ENCODE data around the gene LRP3.
"Not testable (repeated sequence)": the region's sequence is repeated elsewhere in the genome, so short reads cannot be mapped to it uniquely, and the experiment has no call there.

Gene LRP3

DNA sequence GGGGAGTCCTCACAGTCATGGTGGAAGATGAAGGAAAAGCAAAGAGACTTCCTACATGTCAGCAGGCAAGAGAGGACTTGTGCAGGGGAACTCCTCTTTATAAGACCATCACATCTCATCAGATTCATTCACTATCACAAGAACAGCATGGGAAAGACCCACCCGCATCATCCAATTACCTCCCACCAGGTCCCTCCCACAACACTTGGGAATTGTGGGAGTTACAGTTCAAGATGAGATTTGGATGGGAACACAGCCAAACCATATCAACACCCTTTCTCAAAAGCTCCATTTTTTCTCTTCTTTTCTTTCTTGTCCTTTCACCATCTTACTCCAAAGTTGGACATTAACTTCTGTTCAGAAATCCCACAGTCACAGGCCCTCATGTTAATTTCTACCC, 4.7 kb upstream of the LRP3 start:
- Histone ChIP-seq H3K4me2 (no peak overlapping the region), H3K36me3 (ENCODE audit: insufficient read depth) (no peaks in the 10 kb centered on the region), H3K4me1 (ENCODE audit: low read depth, poor library complexity, severe bottlenecking) (no peaks in the 10 kb centered on the region), H3K4me3 (IDR thresholded peaks at IDR 0.05; ENCODE audit: insufficient read depth, low read depth, low read length) (no peak overlapping the region), H4K20me1 (ENCODE audit: insufficient read depth) (no peaks in the 10 kb centered on the region), H3K9ac (no peak overlapping the region), H3K27ac (no peak overlapping the region), H3K27me3 (ENCODE audit: insufficient read depth, low read depth) (no peaks in the 10 kb centered on the region), H2AFZ (ENCODE audit: low read depth) (no peak overlapping the region), H3K79me2 (ENCODE audit: insufficient read depth, low read depth) (no peaks in the 10 kb centered on the region)
- TF ChIP-seq CTCF (conservative IDR thresholded peaks at IDR 0.05; ENCODE audit: low read depth, low read length) = no peak

GRCh38 chr19:33191092-33191491, 3.0 kb upstream of the LRP3 start:
- not testable (repeated sequence) for H3K79me2 ChIP-seq (ENCODE audit: insufficient read depth, low read depth); H3K27me3 ChIP-seq (ENCODE audit: insufficient read depth, low read depth); H3K4me1 ChIP-seq (ENCODE audit: low read depth, poor library complexity, severe bottlenecking); H3K4me2 ChIP-seq; H3K9ac ChIP-seq; H4K20me1 ChIP-seq (ENCODE audit: insufficient read depth); H2AFZ ChIP-seq (ENCODE audit: low read depth); H3K4me3 ChIP-seq (IDR thresholded peaks at IDR 0.05; ENCODE audit: insufficient read depth, low read depth, low read length); H3K36me3 ChIP-seq (ENCODE audit: insufficient read depth); H3K27ac ChIP-seq

DNA sequence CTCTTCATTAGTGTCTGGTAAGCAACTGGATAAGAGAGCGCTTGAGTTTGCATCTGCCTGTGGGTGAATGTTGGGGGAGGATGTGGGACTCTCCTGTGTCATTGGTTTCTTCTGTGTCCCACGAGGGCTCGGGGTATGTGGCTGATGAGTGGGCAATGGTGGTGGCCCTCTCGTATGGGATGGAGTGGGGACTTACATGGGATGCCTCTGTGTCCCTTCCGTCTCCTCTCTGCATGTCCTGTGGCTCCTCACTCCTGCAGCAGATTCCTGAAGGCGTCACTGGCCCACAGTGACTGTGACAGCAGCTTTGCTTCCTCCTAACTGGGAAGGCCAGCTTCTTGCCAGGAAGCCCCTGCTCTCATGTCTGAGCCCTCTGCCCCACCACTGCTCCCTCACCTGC, 2.6 kb upstream of the LRP3 start:
- H3K27me3 ChIP-seq (ENCODE audit: insufficient read depth, low read depth) = no peaks in the 10 kb centered on the region; the same call in 1 of the 2 replicates
- H3K4me3 ChIP-seq (IDR thresholded peaks at IDR 0.05; ENCODE audit: insufficient read depth, low read depth, low read length) = no peak overlapping the region
- no peak overlapping the region for H3K27ac ChIP-seq
- TF ChIP-seq CTCF (conservative IDR thresholded peaks at IDR 0.05; ENCODE audit: low read depth, low read length) = no peak
- no peaks in the 10 kb centered on the region for H3K79me2 ChIP-seq (ENCODE audit: insufficient read depth, low read depth)
- H3K4me1 ChIP-seq (ENCODE audit: low read depth, poor library complexity, severe bottlenecking) = no peaks in the 10 kb centered on the region
- H3K36me3 ChIP-seq (ENCODE audit: insufficient read depth) = no peaks in the 10 kb centered on the region
- H2AFZ ChIP-seq (ENCODE audit: low read depth) = no peak overlapping the region
- no peak overlapping the region for H3K4me2 ChIP-seq
- H3K9ac ChIP-seq = no peak overlapping the region
- no peaks in the 10 kb centered on the region for H4K20me1 ChIP-seq (ENCODE audit: insufficient read depth)

GRCh38 chr19:33192010-33192409, 2.1 kb upstream of the LRP3 start:
- Histone ChIP-seq H3K27me3 (ENCODE audit: insufficient read depth, low read depth) (no peaks in the 10 kb centered on the region; the same call in 1 of the 2 replicates), H3K4me3 (IDR thresholded peaks at IDR 0.05; ENCODE audit: insufficient read depth, low read depth, low read length) (no peak overlapping the region), H2AFZ (ENCODE audit: low read depth) (no peak overlapping the region), H3K4me1 (ENCODE audit: low read depth, poor library complexity, severe bottlenecking) (no peaks in the 10 kb centered on the region), H3K4me2 (no peak overlapping the region), H3K36me3 (ENCODE audit: insufficient read depth) (no peaks in the 10 kb centered on the region), H4K20me1 (ENCODE audit: insufficient read depth) (no peaks in the 10 kb centered on the region), H3K27ac (no peak overlapping the region), H3K9ac (no peak overlapping the region), H3K79me2 (ENCODE audit: insufficient read depth, low read depth) (no peaks in the 10 kb centered on the region)
- TF ChIP-seq CTCF (conservative IDR thresholded peaks at IDR 0.05; ENCODE audit: low read depth, low read length) = peak; percentile 37; the same call in 1 of the 2 replicates

DNA sequence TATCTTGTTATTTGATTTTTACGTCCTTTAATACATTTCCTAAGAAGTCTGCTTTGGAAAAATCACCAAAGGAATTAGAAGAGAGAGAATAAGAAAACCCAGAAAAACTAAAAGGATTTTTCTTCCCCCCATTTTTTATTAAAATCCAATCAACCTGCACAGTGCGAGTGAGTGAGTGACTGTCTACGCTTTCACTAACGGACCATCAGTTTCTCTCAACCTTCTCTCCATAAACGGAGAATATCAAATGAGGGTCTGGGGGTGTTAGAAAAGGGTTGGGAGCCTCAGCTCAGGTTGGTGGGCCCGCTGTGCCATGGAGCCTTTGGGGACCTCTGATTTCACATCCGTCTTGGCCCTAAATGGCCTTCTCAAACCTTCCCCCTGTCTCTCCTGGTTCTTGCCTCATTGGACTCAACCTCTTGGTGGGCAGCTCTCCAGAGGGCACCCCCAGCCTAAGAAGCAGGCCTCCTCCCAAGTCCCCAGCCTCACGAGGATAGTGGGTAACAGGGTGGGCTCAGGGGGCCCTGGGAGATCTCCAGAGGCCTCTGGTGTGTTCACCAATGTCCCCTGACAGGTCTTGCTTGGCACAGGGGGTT, 763 bp upstream of the LRP3 start:
- H3K79me2 ChIP-seq (ENCODE audit: insufficient read depth, low read depth) = no peaks in the 10 kb centered on the region

More for the DNA sequence above, 763 bp upstream of the LRP3 start:
- H3K4me3 ChIP-seq (IDR thresholded peaks at IDR 0.05; ENCODE audit: insufficient read depth, low read depth, low read length) = no peak overlapping the region
- no peak overlapping the region for H3K4me2 ChIP-seq
- H3K27ac ChIP-seq = no peak overlapping the region
- H4K20me1 ChIP-seq (ENCODE audit: insufficient read depth) = no peaks in the 10 kb centered on the region
- H3K36me3 ChIP-seq (ENCODE audit: insufficient read depth) = no peaks in the 10 kb centered on the region
- no peak overlapping the region for H3K9ac ChIP-seq
- TF ChIP-seq CTCF (conservative IDR thresholded peaks at IDR 0.05; ENCODE audit: low read depth, low read length) = no peak
- no peaks in the 10 kb centered on the region; the same call in 1 of the 2 replicates for H3K27me3 ChIP-seq (ENCODE audit: insufficient read depth, low read depth)
- H2AFZ ChIP-seq (ENCODE audit: low read depth) = peak overlapping the region; percentile 18; the same call in 1 of the 2 replicates
- no peaks in the 10 kb centered on the region for H3K4me1 ChIP-seq (ENCODE audit: low read depth, poor library complexity, severe bottlenecking)
